WTC11 (cell line): ENCODE measurements around the gene EHD3. TPM values are rescaled to one million over a fixed set of nuclear protein-coding genes. Genes with fewer than 3 reads are reported as not detected.

ENCODE experiments used
- ATAC-seq: fragments of 200-7000 bp; cut with Tn5 transposase; 2 replicates; pipeline ENCODE4 v1.10.0; 2021; ENCODE audit warnings: mild to moderate bottlenecking, moderate library complexity
- CTCF ChIA-PET: fragments of 300-600 bp; sonication (Branson Sonifier 250); formaldehyde crosslinking; loops from one replicate; lab custom pipeline; 2021; ENCODE audit warnings: antibody characterized with exemption; lab: Charles Lee
- POLR2A ChIA-PET: fragments of 350-600 bp; sonication (Branson Sonifier 250); formaldehyde crosslinking; loops from one replicate; lab custom pipeline; 2021; ENCODE audit warnings: antibody characterized with exemption; lab: Charles Lee
- DNase-seq: peaks from one replicate; pipeline ENCODE4 v3.0.0; 2021; ENCODE audit warnings: low spot score
- H3K27ac Mint-ChIP-seq: 2 replicates; pipeline ENCODE4 v1.8.0; 2021; ENCODE audit warnings: mixed read lengths
- H3K27me3 Mint-ChIP-seq: 2 replicates; pipeline ENCODE4 v1.8.0; 2021; ENCODE audit warnings: low read depth, mild to moderate bottlenecking, moderate library complexity, mixed read lengths
- H3K36me3 Mint-ChIP-seq: 2 replicates; pipeline ENCODE4 v1.8.0; 2021; ENCODE audit warnings: mixed read lengths
- H3K4me1 Mint-ChIP-seq: 2 replicates; pipeline ENCODE4 v1.8.0; 2022; ENCODE audit warnings: mixed read lengths
- H3K4me3 Mint-ChIP-seq: 2 replicates; pipeline ENCODE4 v1.8.0; 2021; ENCODE audit warnings: mild to moderate bottlenecking, moderate library complexity, mixed read lengths
- H3K9me3 Mint-ChIP-seq: 2 replicates; pipeline ENCODE4 v1.8.0; 2021; ENCODE audit warnings: mixed read lengths
- CBFB ChIP-seq: sonication (generic); formaldehyde crosslinking; IDR thresholded peaks from 2 replicates; pipeline ENCODE4 v1.8.1; 2022; ENCODE audit warnings: mild to moderate bottlenecking, low read depth, missing genetic modification reagents
- ETV6 ChIP-seq: sonication (generic); formaldehyde crosslinking; IDR thresholded peaks from 2 replicates; pipeline ENCODE4 v1.8.1; 2022; ENCODE audit warnings: mild to moderate bottlenecking, missing genetic modification reagents
- FOXJ3 ChIP-seq: sonication (generic); formaldehyde crosslinking; IDR thresholded peaks from 2 replicates; pipeline ENCODE4 v1.9.0; 2021; ENCODE audit warnings: missing genetic modification reagents, mild to moderate bottlenecking, borderline replicate concordance
- GTF2I ChIP-seq: fragments of 250-450 bp; sonication (Bioruptor Pico); conservative IDR thresholded peaks from 2 replicates; pipeline ENCODE4 v1.4.0; 2021; ENCODE audit warnings: mild to moderate bottlenecking
- HMGA2 ChIP-seq: fragments of 250-450 bp; sonication (Bioruptor Pico); IDR thresholded peaks from 2 replicates; pipeline ENCODE4 v1.4.0; 2021; ENCODE audit warnings: mild to moderate bottlenecking, moderate library complexity
- JAZF1 ChIP-seq: fragments of 250-450 bp; sonication (Bioruptor Pico); IDR thresholded peaks from 2 replicates; pipeline ENCODE4 v1.9.0; 2021; ENCODE audit warnings: moderate library complexity, mild to moderate bottlenecking, inconsistent platforms
- JUN ChIP-seq: sonication (generic); formaldehyde crosslinking; IDR thresholded peaks from 2 replicates; pipeline ENCODE4 v1.8.0; 2023; ENCODE audit warnings: mild to moderate bottlenecking, missing genetic modification reagents
- KAT7 ChIP-seq: sonication (generic); formaldehyde crosslinking; IDR thresholded peaks from 2 replicates; pipeline ENCODE4 v1.8.1; 2023; ENCODE audit warnings: missing genetic modification reagents, mild to moderate bottlenecking, borderline replicate concordance
- MYBL2 ChIP-seq: sonication (generic); formaldehyde crosslinking; IDR thresholded peaks from 2 replicates; pipeline ENCODE4 v1.8.1; 2023; ENCODE audit warnings: mild to moderate bottlenecking, moderate library complexity, missing genetic modification reagents
- PRRX2 ChIP-seq: fragments of 250-450 bp; sonication (Bioruptor Pico); IDR thresholded peaks from 2 replicates; pipeline ENCODE4 v1.8.0; 2021; ENCODE audit warnings: mild to moderate bottlenecking
- TEAD4 ChIP-seq: sonication (generic); formaldehyde crosslinking; IDR thresholded peaks from 2 replicates; pipeline ENCODE4 v1.8.0; 2022; ENCODE audit warnings: mild to moderate bottlenecking, missing genetic modification reagents
- TP53 ChIP-seq: sonication (generic); formaldehyde crosslinking; IDR thresholded peaks from 2 replicates; pipeline ENCODE4 v1.8.1; 2023; ENCODE audit warnings: mild to moderate bottlenecking, missing genetic modification reagents
- ZNF317 ChIP-seq: sonication (generic); formaldehyde crosslinking; IDR thresholded peaks from 2 replicates; pipeline ENCODE4 v1.8.1; 2023; ENCODE audit warnings: low read depth, mild to moderate bottlenecking, moderate library complexity, missing genetic modification reagents, borderline replicate concordance
- ZNF416 ChIP-seq: fragments of 250-450 bp; sonication (Bioruptor Pico); IDR thresholded peaks from 2 replicates; pipeline ENCODE4 v1.9.0; 2021; ENCODE audit warnings: mild to moderate bottlenecking, inconsistent platforms
- total RNA-seq: library from RNA; stranded (reverse); gene quantifications from 3 replicates; pipeline ENCODE4 v1.2.3, GENCODE V29; 2021
- TF ChIP-seq, protein P1 (sequence below): sonication (generic); formaldehyde crosslinking; IDR thresholded peaks from 2 replicates; pipeline ENCODE4 v1.8.1; 2023; ENCODE audit warnings: mild to moderate bottlenecking, missing genetic modification reagents, borderline replicate concordance
- TF ChIP-seq, protein P2 (sequence below): fragments of 250-450 bp; sonication (Bioruptor Pico); IDR thresholded peaks from 2 replicates; pipeline ENCODE4 v2.1.2; 2022; ENCODE audit warnings: mild to moderate bottlenecking, moderate library complexity
- TF ChIP-seq, protein P3 (sequence below): fragments of 250-450 bp; sonication (Bioruptor Pico); IDR thresholded peaks from 2 replicates; pipeline ENCODE4 v1.9.0; 2021; ENCODE audit warnings: mild to moderate bottlenecking
- TF ChIP-seq, protein P4 (sequence below): fragments of 250-450 bp; sonication (Bioruptor Pico); IDR thresholded peaks from 2 replicates; pipeline ENCODE4 v1.8.0; 2021; ENCODE audit warnings: mild to moderate bottlenecking

The EHD3 gene
- total RNA-seq, 1 experiment from 2014 or later: 10.0 TPM

DNA sequence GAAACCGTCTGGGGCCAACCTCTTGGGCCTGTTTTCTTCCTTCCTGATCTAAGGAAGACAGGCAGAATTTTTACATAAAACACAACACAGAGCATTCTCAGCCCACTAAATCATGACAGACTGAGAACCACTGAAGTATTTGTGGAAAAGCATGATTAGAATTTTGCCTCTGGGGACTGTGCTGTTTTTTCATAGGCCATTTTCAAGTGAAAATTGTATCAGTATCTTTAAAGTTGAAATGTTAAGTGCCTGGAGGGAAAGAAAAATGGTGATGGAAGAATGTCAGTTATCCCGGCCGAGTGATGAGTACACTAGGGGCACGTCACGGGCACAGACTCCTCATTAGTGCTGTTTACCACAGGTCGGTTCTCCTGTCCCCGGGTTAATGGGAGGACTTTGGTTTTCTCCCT is 36.9 kb downstream of the EHD3 start:
- H3K27me3 Mint-ChIP-seq: no peaks in the 10 kb centered on the region
- no peak for TF ChIP-seq PRRX2
- TF ChIP-seq, protein P1, sequence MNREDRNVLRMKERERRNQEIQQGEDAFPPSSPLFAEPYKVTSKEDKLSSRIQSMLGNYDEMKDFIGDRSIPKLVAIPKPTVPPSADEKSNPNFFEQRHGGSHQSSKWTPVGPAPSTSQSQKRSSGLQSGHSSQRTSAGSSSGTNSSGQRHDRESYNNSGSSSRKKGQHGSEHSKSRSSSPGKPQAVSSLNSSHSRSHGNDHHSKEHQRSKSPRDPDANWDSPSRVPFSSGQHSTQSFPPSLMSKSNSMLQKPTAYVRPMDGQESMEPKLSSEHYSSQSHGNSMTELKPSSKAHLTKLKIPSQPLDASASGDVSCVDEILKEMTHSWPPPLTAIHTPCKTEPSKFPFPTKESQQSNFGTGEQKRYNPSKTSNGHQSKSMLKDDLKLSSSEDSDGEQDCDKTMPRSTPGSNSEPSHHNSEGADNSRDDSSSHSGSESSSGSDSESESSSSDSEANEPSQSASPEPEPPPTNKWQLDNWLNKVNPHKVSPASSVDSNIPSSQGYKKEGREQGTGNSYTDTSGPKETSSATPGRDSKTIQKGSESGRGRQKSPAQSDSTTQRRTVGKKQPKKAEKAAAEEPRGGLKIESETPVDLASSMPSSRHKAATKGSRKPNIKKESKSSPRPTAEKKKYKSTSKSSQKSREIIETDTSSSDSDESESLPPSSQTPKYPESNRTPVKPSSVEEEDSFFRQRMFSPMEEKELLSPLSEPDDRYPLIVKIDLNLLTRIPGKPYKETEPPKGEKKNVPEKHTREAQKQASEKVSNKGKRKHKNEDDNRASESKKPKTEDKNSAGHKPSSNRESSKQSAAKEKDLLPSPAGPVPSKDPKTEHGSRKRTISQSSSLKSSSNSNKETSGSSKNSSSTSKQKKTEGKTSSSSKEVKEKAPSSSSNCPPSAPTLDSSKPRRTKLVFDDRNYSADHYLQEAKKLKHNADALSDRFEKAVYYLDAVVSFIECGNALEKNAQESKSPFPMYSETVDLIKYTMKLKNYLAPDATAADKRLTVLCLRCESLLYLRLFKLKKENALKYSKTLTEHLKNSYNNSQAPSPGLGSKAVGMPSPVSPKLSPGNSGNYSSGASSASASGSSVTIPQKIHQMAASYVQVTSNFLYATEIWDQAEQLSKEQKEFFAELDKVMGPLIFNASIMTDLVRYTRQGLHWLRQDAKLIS (CRISPR knock-in tag): no peak
- no peak for TF ChIP-seq FOXJ3 (CRISPR knock-in tag)
- TF ChIP-seq JAZF1 (CRISPR knock-in tag): no peak
- H3K27ac Mint-ChIP-seq: no peak overlapping the region
- CTCF ChIA-PET: interaction anchor here (1.7 kb wide), 1 partner anchor 14 kb away, joined by 5 read pairs; no protein-coding TSS in a partner anchor
- H3K36me3 Mint-ChIP-seq: peaks cover 13% of the 10 kb centered on the region
- POLR2A ChIA-PET: no interaction called here
- H3K4me1 Mint-ChIP-seq: peaks cover 41% of the 10 kb centered on the region
- DNase-seq: no peak
- H3K4me3 Mint-ChIP-seq: no peak overlapping the region
- no peaks in the 10 kb centered on the region for H3K9me3 Mint-ChIP-seq
- ATAC-seq: no peak

DNA sequence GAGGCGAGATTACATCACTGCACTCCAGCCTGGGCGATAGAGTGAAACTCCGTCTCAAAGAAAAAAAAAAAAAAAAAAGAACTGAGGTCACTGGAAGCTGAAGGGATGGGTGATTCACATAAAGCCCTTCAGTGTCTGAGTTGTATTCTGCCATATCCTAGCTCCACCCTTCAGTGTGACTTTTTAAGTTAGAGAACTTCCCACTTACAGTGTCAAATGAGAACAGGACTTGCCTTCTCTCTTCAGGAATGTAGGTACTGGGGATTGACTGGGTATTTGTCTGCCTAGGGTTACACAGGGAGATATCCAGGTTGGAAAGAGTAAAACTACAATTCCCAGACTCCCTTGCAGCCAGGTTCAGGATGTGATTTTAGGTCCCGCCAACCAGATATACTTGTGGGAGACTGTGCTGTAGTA is 37.9 kb downstream of the EHD3 start:
- peaks cover 6% of the 10 kb centered on the region; the same call in 1 of the 2 replicates for H3K36me3 Mint-ChIP-seq
- ChIA-PET POLR2A (no interaction called here), CTCF (interaction anchor here (1.2 kb wide), 1 partner anchor 102 kb away, joined by 4 read pairs; no protein-coding TSS in a partner anchor)
- H3K4me3 Mint-ChIP-seq: no peak overlapping the region
- peaks cover 43% of the 10 kb centered on the region for H3K4me1 Mint-ChIP-seq
- TF ChIP-seq, protein P2, sequence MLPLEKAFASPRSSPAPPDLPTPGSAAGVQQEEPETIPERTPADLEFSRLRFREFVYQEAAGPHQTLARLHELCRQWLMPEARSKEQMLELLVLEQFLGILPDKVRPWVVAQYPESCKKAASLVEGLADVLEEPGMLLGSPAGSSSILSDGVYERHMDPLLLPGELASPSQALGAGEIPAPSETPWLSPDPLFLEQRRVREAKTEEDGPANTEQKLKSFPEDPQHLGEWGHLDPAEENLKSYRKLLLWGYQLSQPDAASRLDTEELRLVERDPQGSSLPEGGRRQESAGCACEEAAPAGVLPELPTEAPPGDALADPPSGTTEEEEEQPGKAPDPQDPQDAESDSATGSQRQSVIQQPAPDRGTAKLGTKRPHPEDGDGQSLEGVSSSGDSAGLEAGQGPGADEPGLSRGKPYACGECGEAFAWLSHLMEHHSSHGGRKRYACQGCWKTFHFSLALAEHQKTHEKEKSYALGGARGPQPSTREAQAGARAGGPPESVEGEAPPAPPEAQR (CRISPR knock-in tag): no peak
- TF ChIP-seq ZNF317 (CRISPR knock-in tag): no peak
- TF ChIP-seq, protein P3, sequence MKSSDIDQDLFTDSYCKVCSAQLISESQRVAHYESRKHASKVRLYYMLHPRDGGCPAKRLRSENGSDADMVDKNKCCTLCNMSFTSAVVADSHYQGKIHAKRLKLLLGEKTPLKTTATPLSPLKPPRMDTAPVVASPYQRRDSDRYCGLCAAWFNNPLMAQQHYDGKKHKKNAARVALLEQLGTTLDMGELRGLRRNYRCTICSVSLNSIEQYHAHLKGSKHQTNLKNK: no peak
- TF ChIP-seq CBFB (CRISPR knock-in tag): no peak
- no peak for TF ChIP-seq KAT7 (CRISPR knock-in tag)
- no peak for TF ChIP-seq ETV6 (CRISPR knock-in tag)
- TF ChIP-seq TP53 (CRISPR knock-in tag): no peak
- TF ChIP-seq MYBL2 (CRISPR knock-in tag): no peak
- no peak for TF ChIP-seq GTF2I
- no peak for TF ChIP-seq JUN (CRISPR knock-in tag)
- TF ChIP-seq, protein P4, sequence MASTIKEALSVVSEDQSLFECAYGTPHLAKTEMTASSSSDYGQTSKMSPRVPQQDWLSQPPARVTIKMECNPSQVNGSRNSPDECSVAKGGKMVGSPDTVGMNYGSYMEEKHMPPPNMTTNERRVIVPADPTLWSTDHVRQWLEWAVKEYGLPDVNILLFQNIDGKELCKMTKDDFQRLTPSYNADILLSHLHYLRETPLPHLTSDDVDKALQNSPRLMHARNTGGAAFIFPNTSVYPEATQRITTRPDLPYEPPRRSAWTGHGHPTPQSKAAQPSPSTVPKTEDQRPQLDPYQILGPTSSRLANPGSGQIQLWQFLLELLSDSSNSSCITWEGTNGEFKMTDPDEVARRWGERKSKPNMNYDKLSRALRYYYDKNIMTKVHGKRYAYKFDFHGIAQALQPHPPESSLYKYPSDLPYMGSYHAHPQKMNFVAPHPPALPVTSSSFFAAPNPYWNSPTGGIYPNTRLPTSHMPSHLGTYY: no peak
- TF ChIP-seq HMGA2 (CRISPR knock-in tag): no peak
- no peak for TF ChIP-seq TEAD4
- TF ChIP-seq ZNF416 (CRISPR knock-in tag): no peak
- TF ChIP-seq, all 79 proteins: peak for 0
- ATAC-seq: peak; percentile 72
- peak overlapping the region; percentile 22; the same call in 1 of the 2 replicates for H3K27ac Mint-ChIP-seq
- H3K9me3 Mint-ChIP-seq: no peaks in the 10 kb centered on the region
- no peak for DNase-seq
- H3K27me3 Mint-ChIP-seq: no peaks in the 10 kb centered on the region
